Inflammatory macrophage treated with lipopolysaccharide for 4 hours (primary cell): Measurements from ENCODE around the gene USP43.
A peak's percentile ranks its signal among the peaks of the same experiment; 100 is the strongest.
"Not testable (repeated sequence)": the region's sequence is repeated elsewhere in the genome, so short reads cannot be mapped to it uniquely, and the experiment has no call there.

Source experiments
- DNase-seq: peaks from one replicate; pipeline ENCODE4 v3.0.0-alpha.2; 2020

USP43 gene

DNA sequence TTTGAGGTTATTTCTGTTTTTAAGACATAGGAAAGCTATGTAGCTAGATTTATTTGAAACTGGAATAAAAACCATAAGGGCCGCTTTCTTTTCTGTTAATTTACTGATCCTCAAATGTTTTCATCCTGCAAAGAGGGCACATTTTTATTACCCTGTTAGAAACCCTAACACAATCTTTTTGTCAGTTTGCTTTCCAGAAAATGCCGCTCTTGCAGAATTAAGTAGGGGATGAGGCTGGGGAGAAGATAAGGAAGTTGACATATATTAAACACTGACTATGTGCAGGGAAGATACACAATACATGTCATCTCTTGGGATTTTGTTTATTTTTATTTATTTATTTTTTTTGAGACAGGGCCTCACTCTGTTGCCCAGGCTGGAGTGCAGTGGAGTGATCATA lies 15.7 kb downstream of the USP43 start:
- no peak for DNase-seq

DNA sequence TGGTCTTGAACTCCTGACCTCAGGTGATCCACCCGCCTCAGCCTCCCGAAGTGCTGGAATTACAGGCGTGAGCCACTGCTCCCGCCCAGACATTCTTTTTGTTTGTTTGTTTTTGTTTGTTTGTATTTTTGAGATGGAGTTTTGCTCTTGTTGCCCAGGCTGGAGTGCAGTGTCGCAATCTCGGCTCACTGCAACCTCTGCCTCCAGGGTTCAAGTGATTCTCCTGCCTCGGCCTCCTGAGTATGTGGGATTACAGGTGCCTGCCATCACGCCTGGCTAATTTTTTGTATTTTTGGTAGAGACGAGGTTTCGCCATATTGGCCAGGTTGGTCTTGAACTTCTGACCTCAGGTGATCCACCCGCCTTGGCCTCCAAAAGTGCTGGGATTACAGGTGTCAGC lies 18.2 kb downstream of the USP43 start:
- DNase-seq: not testable (repeated sequence)

DNA sequence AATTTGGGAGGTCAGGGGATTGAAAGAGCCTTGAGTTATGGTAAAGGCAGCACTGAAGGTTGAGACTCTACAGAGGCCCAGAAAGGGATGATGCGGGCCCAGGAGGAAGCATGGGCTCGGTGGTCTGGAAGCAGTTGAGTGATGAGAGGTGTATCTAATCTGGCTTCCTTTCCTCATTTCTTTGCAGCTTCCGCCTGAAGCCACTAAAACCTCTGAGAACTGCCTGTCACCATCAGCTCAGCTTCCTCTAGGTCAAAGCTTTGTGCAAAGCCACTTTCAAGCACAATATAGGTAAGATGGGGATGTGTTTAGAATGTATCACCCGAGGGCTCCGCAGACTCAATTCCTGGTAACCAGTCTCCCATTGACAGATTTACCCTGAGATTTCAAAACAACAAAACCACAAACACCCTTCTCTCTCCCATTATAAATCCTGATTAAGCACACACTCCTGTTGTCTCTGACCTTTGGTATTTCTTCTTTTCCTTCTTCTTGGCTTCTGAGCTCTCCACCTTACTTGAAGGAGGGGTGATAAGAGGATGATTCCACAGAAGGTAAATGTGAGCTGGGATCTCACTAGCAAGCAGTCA lies 21.2 kb downstream of the USP43 start:
- no peak for DNase-seq

DNA sequence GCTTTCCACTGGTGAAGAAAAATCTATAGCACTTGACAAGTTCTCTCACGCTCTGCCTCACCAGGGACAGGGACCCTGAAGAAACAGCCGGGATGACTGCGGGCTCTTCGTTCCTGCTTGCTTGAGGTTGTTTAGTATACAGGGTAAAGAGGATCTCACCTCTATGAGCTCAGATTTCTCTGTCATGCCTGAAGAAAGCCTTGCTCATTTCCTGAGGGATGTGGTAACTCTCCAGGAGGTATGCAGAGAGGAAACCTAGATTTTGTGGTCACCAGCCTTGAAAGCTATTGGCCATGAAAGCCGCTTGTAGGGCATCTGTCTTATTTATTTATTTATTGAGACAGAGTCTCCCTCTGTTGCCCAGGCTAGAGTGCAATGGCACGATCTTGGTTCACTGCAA lies 23.2 kb downstream of the USP43 start:
- no peak for DNase-seq

DNA sequence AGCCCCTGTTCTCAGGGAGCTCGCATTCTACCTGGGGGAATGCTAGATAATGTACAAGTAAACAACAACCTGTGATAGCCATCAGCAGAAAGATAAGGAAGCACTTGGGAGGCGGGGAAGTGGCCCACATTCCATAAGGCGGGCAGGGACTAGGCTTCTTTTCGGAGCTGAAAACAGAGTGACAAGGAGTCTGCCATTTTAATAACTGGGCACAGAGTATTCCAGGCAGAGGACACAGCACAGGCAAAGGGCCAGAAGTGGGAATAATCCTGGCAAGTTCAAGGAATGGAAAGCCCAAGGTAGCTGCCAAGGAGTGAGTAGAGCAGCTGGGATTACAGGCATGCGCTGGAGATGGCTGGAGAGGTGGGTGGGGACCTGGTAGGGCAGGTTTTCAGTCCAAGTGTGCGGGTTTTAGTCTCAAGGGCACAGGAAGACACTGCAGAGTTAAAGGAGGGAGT lies 24.3 kb downstream of the USP43 start:
- DNase-seq: no peak

DNA sequence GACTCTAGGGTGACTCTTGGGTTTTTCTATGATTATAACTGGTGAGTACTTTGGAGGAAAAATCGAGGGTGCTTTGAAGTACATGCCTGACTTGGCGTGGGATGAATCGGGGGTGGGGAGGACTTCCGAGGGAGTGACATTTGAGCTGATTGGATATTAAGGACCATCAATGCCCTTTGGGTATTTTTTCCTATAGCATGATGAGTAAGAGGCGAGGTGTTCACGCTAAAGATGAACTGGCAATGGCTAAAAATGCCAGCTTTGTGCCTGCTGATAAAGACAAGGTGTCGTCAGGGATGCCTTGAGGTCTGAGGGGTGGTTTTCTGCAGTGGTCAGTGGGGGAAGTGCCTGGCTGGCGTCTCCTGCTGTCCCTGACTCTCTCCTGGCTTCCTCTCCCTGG lies 25.3 kb downstream of the USP43 start:
- DNase-seq: no peak

DNA sequence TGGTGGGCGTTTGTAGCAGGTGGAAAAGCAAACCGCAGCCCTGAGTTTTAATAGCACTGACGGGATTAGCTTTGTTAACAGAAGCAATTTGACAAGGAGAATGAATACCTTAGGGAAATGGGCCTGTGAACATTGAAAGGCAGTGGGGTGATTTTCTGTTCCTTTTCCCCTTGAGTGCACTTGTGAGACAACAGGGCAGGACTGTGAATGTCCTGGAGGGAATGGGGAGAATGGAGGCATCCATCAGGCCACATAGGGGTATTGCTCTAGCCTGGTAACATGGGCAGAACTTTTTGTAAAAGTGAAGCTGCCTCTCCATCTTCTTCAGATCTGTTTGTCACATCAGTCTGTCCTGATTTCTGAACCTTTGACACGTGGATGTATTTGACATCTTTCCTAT lies 26.2 kb downstream of the USP43 start:
- DNase-seq: no peak

DNA sequence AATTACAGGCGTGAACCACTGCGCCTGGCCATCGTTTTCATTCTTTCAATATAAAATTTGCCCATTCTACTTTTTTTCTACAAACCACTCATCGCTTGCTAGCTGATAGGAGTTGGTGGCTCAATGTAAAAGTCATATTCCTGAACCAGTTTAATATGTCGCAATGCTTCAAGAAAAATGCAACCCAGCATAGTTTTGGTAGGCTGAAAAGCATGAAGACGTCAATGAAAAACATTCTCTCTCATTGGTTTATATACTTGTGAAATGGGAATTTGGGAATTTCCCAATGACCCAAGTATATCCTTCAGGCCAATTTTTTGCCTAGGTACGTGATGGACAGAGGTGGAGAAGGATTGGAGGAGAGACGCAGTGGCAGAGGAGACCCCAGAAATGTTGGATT lies 26.9 kb downstream of the USP43 start:
- DNase-seq: no peak

DNA sequence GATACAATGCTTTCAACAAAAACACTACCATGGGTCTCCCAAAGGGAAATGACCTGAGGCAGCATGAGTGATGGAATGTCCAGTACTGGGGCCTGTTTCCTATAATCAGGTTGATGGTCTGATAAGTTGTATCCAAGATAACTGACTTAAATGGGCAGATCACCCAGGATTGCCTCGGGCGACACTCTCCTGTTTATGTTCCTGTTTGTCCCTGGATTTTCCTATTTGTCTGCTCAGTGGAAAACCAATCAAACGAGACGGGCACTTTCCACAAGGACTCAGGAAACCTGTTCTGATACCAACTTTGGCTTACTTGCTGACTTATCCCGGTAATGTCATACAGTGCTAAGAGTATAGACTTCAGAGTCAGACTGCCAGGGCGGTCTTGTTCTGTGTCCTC lies 27.4 kb downstream of the USP43 start:
- no peak for DNase-seq

DNA sequence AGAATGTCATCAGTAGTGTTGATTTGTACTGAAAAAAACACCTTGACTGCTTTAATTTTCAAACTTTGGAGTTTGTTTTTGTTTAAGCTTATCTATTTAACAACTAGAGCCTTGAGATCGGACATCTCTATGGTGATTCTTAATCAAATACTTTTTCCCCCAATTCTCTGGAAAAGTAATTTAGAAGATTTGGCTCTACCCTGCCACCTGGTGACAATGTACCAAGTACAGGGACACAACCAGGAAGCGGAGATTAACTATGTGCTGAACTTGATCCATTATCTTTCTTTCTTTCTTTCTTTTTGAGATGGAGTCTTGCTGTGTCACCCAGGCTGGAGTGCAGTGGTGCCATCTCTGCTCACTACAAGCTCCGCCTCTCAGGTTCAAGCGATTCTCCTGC lies 30.8 kb downstream of the USP43 start:
- DNase-seq: peak; percentile 2

DNA sequence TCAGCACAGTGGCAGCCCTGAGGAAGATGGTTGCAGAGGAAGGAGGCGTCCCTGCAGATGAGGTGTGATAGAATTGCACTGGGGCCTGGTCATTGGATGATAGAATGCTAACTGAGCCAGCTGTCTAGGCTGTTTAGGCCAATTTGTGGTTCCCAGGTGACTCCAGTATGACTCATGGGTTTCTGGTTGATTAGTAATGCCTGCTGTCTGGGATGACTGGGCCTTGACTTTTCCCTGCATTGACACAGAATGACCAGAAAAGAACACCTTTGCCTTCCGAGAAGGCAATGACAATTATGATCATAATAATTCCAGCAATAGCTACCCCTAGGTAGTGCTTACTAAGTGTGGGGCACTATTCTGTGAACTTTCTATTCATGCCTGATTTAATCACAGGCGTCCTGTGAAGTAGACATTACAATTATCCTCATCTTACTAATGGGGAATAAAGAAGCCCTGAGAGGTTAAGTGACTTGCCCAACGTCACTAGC lies 31.5 kb downstream of the USP43 start:
- DNase-seq: no peak

DNA sequence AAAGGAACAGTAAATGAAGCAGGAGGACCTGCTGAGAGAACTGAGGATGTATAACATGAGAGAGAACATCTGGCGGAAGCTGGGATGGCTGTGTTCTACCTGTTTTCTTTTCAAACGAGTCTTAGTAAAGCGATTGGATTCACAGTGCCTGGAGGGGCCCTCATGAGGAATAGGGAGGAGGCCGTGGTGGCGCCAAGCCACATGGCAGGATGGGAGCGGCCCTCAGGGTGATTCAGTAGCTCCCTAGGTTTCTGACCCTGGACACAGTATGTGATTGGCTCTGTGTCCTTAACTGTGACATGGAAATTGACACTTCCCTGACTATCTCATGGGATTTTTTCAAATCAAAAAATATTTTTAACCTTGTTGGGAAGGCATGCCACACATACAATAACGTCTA lies 32.1 kb downstream of the USP43 start:
- no peak for DNase-seq

DNA sequence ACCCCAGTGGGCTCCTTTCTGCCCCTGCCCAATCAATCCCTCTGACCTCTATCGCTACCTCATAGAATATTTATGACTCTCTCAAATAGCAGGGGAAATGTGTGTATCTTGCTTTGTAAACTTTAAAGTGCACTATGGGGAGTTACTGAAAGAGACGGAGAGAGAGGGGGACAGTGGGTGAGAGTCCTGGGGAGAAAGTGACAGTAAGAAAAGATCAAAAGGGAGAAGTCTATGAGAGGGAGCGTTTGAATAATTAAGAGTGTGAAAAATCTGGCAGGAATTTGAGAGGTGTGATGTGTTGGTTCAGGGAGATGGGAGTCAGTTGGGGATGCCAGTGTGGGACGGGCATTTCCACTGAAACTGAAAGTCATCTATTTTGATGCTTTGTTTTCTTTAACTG lies 32.6 kb downstream of the USP43 start:
- DNase-seq: no peak

DNA sequence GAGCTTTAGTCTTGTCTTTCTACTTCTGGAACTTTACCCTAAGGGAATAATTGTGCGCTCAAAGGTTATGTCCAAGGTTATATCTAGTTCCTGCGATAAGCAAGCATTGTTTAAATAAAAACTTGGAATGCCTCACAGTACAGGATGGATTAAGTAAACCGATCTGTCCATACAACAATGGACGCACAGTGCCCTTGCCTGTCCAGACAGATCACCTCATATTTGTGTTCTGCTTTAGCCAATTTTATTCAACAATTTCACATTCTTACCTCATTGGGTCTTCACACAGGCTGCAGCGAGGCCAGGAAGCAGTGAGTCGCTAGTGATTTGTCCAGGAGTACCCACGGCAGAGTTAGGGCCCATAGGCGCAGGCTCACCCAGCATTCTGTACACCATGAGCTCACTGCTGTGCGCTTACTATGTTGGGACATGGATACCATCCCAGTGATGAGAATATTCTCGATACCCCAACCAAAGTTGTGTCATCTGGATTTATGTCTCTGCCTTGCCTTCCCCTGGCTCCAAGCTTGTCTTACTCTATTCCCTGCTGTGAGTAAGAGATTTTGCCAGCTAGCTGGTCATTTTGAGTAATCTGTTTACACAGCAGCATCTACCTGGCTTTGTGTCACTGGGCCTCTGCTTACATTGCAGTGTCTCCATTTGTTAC lies 39.8 kb downstream of the USP43 start:
- DNase-seq: no peak

DNA sequence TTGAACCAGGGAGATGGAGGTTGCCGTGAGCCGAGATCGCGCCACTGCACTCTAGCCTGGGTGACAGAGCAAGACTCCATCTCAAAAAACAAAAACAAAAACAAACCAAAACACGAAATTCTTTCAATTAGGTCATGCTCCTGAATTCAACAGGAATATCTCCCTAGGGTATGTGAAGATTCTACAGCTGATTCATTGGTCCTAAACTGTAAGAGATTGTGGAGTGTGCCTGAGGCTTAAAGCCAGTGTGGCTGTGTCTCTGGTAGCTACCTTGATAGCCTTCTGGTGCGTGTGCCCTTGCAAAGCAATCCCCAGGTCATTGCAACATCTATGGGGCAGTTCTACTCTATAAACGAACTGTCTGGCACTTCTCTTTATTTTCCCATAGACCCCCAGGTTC lies 48.4 kb downstream of the USP43 start:
- no peak for DNase-seq

DNA sequence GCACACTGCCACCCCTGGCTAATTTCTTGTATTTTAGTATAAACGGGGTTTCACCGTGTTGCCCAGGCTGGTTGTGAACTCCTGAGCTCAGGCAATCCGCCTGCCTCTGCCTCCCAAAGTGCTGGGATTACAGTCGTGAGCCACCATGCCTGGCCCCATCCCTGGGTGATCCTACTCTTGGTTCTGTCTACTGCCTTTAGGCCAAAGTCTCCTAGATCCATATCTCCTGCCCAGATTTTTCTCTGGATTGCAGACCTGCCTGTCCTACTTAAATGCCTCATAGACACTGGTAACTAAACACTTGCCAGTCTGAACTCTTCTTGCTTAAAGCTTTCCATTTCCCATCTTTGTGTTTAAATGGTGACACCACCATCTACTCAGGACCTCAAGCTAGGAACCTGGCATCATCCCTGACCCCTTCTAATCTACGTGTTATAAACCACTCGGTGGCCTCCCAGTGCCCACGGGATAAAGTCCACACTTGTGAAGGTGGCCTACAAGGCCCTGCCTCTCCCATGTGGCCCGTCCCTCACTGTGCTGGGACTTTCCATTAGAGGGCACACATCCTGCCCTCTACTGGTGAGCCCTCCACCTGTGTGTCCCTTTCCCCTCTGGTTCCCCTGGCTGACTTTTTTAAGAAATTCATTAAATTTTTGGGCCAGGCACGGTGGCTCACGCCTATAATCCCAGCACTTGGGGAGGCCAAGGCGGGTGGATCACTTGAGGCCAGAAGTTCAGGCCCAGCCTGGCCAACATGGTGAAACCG lies 51.1 kb downstream of the USP43 start:
- DNase-seq: no peak

DNA sequence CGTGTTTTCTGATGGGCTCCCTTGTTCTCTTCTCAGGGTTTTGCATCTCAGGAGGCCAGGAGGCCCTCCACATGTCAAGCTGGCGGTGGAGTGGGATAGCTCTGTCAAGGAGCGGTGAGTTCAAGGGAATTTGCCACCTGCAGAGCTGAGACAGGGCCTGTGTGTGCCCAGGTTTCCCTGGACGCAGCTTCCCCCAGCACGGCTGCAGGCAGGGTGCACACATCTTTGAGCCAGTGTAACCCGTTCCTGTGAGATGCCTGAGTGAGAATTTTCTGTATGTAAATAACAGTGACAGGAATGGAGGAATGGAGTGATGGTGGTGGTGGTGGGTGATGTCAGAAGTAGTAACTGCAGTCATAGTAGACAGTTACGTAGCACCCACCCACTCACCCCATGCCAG lies 54.8 kb downstream of the USP43 start:
- no peak for DNase-seq

DNA sequence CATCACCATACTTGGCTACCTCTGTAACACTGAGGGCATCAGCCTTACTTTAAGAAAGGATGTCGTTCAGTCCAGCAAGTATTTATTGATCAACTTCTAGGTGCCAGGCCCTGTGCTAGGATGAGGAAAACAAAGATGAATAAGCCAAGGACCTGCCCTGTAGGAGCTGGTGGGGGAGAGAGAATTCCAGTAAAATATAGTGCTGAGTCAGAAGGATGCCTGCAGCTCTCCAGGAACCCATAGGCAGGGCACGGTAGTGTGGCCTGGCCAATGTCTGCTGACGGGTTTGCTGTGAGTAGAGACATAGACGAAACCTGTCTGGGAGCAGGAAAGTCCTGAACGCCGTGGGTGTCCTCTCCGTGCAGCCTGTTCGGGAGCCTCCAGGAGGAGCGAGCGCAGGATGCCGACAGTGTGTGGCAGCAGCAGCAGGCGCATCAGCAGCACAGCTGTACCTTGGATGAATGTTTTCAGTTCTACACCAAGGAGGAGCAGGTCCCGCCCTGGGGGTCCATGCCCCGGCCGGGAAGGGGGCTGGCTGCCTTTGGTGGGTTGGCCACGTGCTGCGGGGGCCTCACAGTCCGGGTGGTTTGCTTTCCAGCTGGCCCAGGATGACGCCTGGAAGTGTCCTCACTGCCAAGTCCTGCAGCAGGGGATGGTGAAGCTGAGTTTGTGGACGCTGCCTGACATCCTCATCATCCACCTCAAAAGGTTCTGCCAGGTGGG lies 55.6 kb downstream of the USP43 start:
- no peak for DNase-seq

DNA sequence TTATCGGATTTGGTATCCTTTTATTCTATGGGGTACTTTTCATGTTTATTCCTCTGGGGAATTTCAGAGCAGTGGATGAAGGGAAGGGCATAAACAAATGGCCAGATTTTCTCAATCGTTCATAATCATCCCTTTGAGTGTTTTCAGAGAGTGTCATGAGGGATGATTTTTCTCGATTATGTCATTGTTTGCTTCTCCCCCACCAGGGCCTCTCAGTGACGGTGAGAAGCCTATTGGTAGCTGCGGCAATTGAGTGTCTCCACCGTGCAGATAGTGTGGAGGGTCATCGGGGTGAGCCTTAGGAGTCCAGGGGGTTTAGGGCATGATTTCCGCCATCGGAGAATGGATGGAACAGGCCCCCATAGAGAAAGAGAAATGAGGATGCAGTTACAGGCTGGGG lies 57.2 kb downstream of the USP43 start:
- DNase-seq: no peak

DNA sequence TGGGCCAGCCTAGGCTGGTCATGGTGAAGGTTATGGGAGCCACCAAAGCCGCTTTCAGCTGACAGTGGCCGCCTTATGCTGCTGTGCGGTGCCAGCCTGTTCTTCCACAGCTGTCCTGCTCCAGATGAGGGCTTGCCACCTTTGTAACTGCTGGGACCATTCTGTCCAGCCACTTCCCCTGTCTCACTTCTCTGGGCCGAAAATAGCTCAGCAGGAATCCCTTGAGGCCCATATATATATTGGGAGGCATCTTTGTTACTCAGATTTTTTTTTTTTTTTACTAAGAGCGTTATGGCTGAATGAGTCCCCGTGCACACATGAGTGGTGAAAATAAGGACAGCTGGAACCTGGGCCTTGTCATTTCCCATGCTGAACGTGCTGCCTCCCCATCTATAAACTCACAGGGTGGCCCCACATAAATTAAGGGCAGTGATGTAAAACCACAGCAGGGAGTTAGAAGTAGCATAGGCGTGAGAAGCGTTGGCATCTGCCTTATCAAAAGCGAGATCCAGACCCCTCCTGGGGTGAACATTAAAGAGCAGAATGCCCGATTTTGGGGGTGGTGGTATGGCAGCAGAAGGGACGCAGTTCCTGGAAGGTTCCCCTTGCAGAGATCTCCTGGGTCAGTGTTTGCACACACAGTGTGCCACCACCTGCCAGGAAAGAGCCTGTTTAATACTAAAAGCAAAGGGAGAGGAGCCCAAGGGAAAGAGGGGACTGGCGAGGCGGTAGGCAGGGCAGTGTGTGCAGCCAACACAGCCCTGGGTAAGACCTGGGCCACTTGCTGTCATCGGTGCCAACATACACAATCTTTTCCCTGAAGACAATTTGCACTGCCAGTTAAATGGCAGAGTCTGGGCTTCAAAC lies 57.8 kb downstream of the USP43 start:
- no peak for DNase-seq

DNA sequence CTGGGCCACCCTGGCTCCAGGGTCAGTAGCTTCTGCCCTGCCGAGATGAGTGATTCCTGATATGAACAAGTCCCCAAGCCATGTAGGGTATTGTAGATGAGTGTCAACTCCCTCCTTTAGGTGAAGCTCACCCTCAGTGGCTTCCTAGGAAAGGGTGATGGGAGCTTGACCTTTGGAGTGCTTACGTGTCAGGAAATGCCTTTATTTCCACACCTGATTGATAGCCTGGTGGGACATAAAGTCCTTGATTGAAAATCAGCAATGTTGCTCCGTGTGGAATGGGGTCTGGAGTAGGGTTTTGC lies 58.4 kb downstream of the USP43 start:
- no peak for DNase-seq

DNA sequence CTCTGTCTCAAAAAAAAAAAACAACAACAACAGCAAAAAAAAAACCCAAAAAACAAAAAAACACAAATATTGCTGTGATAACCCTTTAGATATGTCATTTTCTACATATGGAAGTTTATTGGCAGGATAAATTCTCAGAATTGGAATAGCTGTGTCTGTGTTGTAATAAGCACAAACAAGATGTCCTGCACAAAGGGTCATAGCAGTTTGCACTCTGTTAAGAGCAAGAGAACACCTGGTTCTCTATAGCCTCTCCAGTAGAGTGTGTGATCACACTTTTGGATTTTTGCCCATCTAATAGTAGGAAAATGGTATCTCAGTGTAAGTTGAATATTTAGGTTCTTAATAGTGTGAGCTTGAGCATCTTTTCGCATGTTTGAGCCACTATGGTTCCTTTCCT lies 60.4 kb downstream of the USP43 start:
- DNase-seq: no peak

DNA sequence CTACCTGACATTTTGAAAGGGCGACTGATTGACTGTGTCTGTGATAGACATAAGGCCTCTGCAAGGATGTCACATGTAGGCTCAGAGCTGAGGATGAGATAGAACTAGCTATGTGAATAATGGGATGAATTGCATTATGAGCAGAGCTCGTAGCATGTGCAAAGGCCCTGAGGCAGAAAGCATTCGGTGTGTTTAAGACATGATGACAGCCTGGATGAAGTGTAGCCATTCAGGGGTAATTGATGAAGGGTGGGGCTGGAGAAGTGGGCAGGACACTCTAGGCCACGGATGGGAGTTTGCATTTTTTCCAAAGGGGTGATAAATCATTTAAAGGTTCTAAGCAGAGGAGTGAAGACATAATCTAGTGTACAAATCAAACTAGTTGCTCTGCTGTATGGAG lies 62.6 kb downstream of the USP43 start:
- DNase-seq: no peak
